Panc1 (cell line): ENCODE measurements around the gene KRT13. TPM values are rescaled to one million over a fixed set of nuclear protein-coding genes. Genes with fewer than 3 reads are reported as not detected.
A peak's percentile ranks its signal among the peaks of the same experiment; 100 is the strongest.

Experiments
- ATAC-seq: fragments of 200-7000 bp; cut with Tn5 transposase; 2 replicates; pipeline ENCODE4 v1.9.1; 2020; ENCODE audit warnings: mild to moderate bottlenecking, moderate library complexity
- BruUV-seq: library from RNA; stranded (reverse); fragments of 400-500 nt; replicated peaks from 2 replicates; lab custom pipeline; 2021; lab: Mats Ljungman, UMichigan
- CTCF ChIA-PET: fragments of 300-600 bp; sonication (Branson Sonifier 250); formaldehyde crosslinking; loops from one replicate; lab custom pipeline; 2022; ENCODE audit warnings: antibody characterized with exemption; lab: Charles Lee
- POLR2A ChIA-PET: fragments of 300-600 bp; sonication (Branson Sonifier 250); formaldehyde crosslinking; loops from one replicate; lab custom pipeline; 2022; ENCODE audit warnings: antibody characterized with exemption; lab: Charles Lee
- DNase-seq: peaks from one replicate; pipeline ENCODE4 v3.0.0-alpha.2; 2010; ENCODE audit warnings: low read depth, low spot score
- H3K27ac ChIP-seq: 2 replicates; pipeline ENCODE4 v1.5.1; 2011; ENCODE audit warnings: mild to moderate bottlenecking, low read length, inconsistent platforms
- H3K27me3 ChIP-seq: fragments of 200-500 bp; sonication (Bioruptor generic); 2 replicates; pipeline ENCODE4 v1.6.0; 2014; ENCODE audit warnings: low read length, inconsistent platforms; ENCODE audit not compliant: control insufficient read depth, insufficient read depth
- H3K36me3 ChIP-seq: fragments of 200-500 bp; sonication (Bioruptor generic); 2 replicates; pipeline ENCODE4 v1.5.1; 2014; ENCODE audit warnings: inconsistent platforms, mild to moderate bottlenecking, low read length, moderate library complexity; ENCODE audit not compliant: control insufficient read depth, insufficient read depth
- H3K4me1 ChIP-seq: 2 replicates; pipeline ENCODE4 v1.5.1; 2011; ENCODE audit warnings: inconsistent platforms, mild to moderate bottlenecking, low read length, moderate library complexity; ENCODE audit not compliant: control insufficient read depth, insufficient read depth
- H3K4me3 ChIP-seq, 2 experiments: 2 replicates each; pipeline ENCODE4 v1.5.1; 2011 to 2012; ENCODE audit warnings: low read depth in 2 of 2, low read length in 2 of 2, mild to moderate bottlenecking in 2 of 2, inconsistent platforms in 1 of 2, moderate library complexity in 1 of 2
- H3K9me3 ChIP-seq: fragments of 200-500 bp; sonication (Bioruptor generic); 2 replicates; pipeline ENCODE4 v1.5.1; 2014; ENCODE audit warnings: low read depth, mild to moderate bottlenecking, inconsistent platforms, low read length, moderate library complexity; ENCODE audit not compliant: control insufficient read depth, insufficient read depth
- CTCF ChIP-seq: fragments of 450-650 bp; IDR thresholded peaks from 2 replicates; pipeline ENCODE4 v1.5.1; 2017; ENCODE audit warnings: mild to moderate bottlenecking
- POLR2AphosphoS5 ChIP-seq: IDR thresholded peaks from 2 replicates; pipeline ENCODE4 v1.6.1; 2012; ENCODE audit warnings: mild to moderate bottlenecking, low read depth, low read length, moderate library complexity
- REST ChIP-seq, 2 experiments: IDR thresholded peaks; 2 replicates each; pipeline ENCODE4 v1.6.1; 2011 to 2012; ENCODE audit warnings: low read depth in 2 of 2, control low read depth in 1 of 2, low read length in 1 of 2, mild to moderate bottlenecking in 1 of 2, moderate library complexity in 1 of 2; ENCODE audit not compliant: insufficient read depth in 1 of 2
- SIN3A ChIP-seq: IDR thresholded peaks from 2 replicates; pipeline ENCODE4 v1.6.1; 2012; ENCODE audit warnings: low read depth, mild to moderate bottlenecking, low read length, moderate library complexity, borderline replicate concordance; ENCODE audit not compliant: insufficient read depth
- TCF7L2 ChIP-seq: IDR thresholded peaks from 2 replicates; pipeline ENCODE4 v1.6.1; 2011; ENCODE audit warnings: mild to moderate bottlenecking, low read depth, low read length, inconsistent platforms
- in situ Hi-C: cut with HindIII; loops from 2 replicates; pipeline ENCODE4 v1.10.0; 2016; ENCODE audit warnings: low sequenced_read_pairs, low pct_unique_long_range_greater_than_20kb
- intact Hi-C: fragments of 100-400 bp; cut with micrococcal nuclease; formaldehyde crosslinking; loops from one replicate; pipeline ENCODE4 v1.10.0; 2022; ENCODE audit not compliant: unreplicated experiment
- total RNA-seq: library from RNA; stranded (reverse); gene quantifications from one replicate; pipeline ENCODE4 v1.2.1, GENCODE V29; 2021; ENCODE audit not compliant: unreplicated experiment

The KRT13 gene
- total RNA-seq, 1 experiment from 2014 or later, result 0.36 TPM

- Histone ChIP-seq H3K4me3 (no peak overlapping the region), H3K36me3 (no peaks in the 10 kb centered on the region), H3K9me3 (peaks cover 4% of the 10 kb centered on the region; the same call in 1 of the 2 replicates), H3K4me1 (peaks cover 41% of the 10 kb centered on the region), H3K27ac (peak overlapping the region; percentile 91), H3K27me3 (no peaks in the 10 kb centered on the region)
- TF ChIP-seq REST (IDR thresholded peaks at IDR 0.05; ENCODE audit: insufficient read depth in 1 of 2, low read depth in 2 of 2, low read length in 1 of 2) (no peak), SIN3A (no peak), CTCF (no peak), TCF7L2 (no peak), POLR2AphosphoS5 (no peak)
- no TSS peak for BruUV-seq
- intact Hi-C loops, result loop anchor here (5.0 kb wide), 2 partner anchors 640 to 690 kb away; no protein-coding TSS in a partner anchor
- ChIA-PET CTCF (interaction anchor here (2.1 to 2.8 kb wide), 4 partner anchors 18 to 120 kb away, joined by 11 to 104 read pairs (median 44); partner anchors contain the start of gene KRT19), POLR2A (interaction anchor here (1.8 to 2.4 kb wide), 3 partner anchors 17 to 23 kb away, joined by 5 to 12 read pairs (median 12); partner anchors contain the start of gene KRT19)
- DNase-seq, result no peak
- ATAC-seq, result peak; percentile 57
- in situ Hi-C loops, result loop anchor here (25.0 kb wide), 1 partner anchor 90 kb away; no protein-coding TSS in a partner anchor
These were observed 42.0 kb upstream of the KRT13 start for GRCh38 chr17:41547378-41547841.

- H3K4me1 ChIP-seq, result peaks cover 42% of the 10 kb centered on the region
- CTCF ChIA-PET, result no interaction called here
- DNase-seq (no peak), ATAC-seq (no peak)
- peak overlapping the region; percentile 91 for H3K27ac ChIP-seq
- intact Hi-C loops (loop anchor here (5.0 kb wide), 2 partner anchors 640 to 690 kb away; no protein-coding TSS in a partner anchor), in situ Hi-C loops (loop anchor here (25.0 kb wide), 1 partner anchor 90 kb away; no protein-coding TSS in a partner anchor)
- BruUV-seq, result no TSS peak
- no peaks in the 10 kb centered on the region for H3K27me3 ChIP-seq
- no peak overlapping the region for H3K4me3 ChIP-seq
- TF ChIP-seq TCF7L2, result no peak
- no peak for TF ChIP-seq POLR2AphosphoS5
- no peak for TF ChIP-seq SIN3A
- POLR2A ChIA-PET, result no interaction called here
- H3K9me3 ChIP-seq, result peaks cover 4% of the 10 kb centered on the region; the same call in 1 of the 2 replicates
- H3K36me3 ChIP-seq, result no peaks in the 10 kb centered on the region
These were observed 41.4 kb upstream of the KRT13 start for GRCh38 chr17:41546819-41547218.
